ENCODE measurements around the gene ITIH5. TPM values are rescaled to one million over a fixed set of nuclear protein-coding genes. Genes with fewer than 3 reads are reported as not detected.

Gene ITIH5
- total and polyA plus RNA-seq, 5 experiments from 2014 or later = not detected

DNA sequence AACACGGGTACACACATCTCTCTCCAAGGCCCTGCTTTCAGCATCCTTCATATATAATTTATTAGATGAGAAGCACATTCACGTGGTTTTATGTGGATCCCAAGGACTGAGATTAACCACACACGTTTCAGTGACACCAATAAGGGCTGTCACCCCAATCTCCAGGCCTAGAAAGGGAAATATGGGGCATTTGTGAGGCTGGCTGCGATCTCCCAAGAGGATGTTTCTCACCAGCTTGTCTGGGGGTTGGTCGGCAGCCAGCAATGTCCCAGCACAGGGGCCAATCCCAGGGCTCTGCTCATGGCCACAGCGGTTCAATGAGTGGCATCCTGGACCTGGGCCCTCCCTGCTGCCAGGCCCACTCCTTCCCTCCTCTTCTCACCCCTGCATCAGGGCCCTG lies 115.5 kb downstream of the ITIH5 start:
- Mint-ChIP-seq H3K27me3 (peaks cover 0 to 6% (median 0%) of the 10 kb centered on the region in 5 donors), H3K4me3 (no peak overlapping the region), H3K9me3 (no peaks in the 10 kb centered on the region), H3K4me1 (no peaks in the 10 kb centered on the region), H3K27ac (no peak overlapping the region), H3K36me3 (no peaks in the 10 kb centered on the region)
- ATAC-seq = no peak
- no peak for DNase-seq
- POLR2A ChIA-PET = no interaction called here

GRCh38 chr10:7550013-7550412 lies 116.8 kb downstream of the ITIH5 start:
- Mint-ChIP-seq H3K4me1 (no peaks in the 10 kb centered on the region), H3K4me3 (no peak overlapping the region), H3K36me3 (no peaks in the 10 kb centered on the region), H3K27ac (no peak overlapping the region), H3K9me3 (no peaks in the 10 kb centered on the region), H3K27me3 (peaks cover 0 to 4% (median 0%) of the 10 kb centered on the region in 5 donors)
- no peak for ATAC-seq
- POLR2A ChIA-PET = no interaction called here
- no peak for DNase-seq

- POLR2A ChIA-PET = no interaction called here
- H3K4me3 Mint-ChIP-seq = no peak overlapping the region
- no peak overlapping the region for H3K27ac Mint-ChIP-seq
- H3K9me3 Mint-ChIP-seq = no peaks in the 10 kb centered on the region
- no peak for DNase-seq
- H3K27me3 Mint-ChIP-seq = peaks cover 0 to 3% (median 0%) of the 10 kb centered on the region in 5 donors
- H3K4me1 Mint-ChIP-seq = no peaks in the 10 kb centered on the region
- no peak for ATAC-seq
- H3K36me3 Mint-ChIP-seq = no peaks in the 10 kb centered on the region
Measured at GRCh38 chr10:7547829-7548228, 118.9 kb downstream of the ITIH5 start.

- POLR2A ChIA-PET = no interaction called here
Measured at GRCh38 chr10:7547206-7547605, 119.6 kb downstream of the ITIH5 start.

DNA sequence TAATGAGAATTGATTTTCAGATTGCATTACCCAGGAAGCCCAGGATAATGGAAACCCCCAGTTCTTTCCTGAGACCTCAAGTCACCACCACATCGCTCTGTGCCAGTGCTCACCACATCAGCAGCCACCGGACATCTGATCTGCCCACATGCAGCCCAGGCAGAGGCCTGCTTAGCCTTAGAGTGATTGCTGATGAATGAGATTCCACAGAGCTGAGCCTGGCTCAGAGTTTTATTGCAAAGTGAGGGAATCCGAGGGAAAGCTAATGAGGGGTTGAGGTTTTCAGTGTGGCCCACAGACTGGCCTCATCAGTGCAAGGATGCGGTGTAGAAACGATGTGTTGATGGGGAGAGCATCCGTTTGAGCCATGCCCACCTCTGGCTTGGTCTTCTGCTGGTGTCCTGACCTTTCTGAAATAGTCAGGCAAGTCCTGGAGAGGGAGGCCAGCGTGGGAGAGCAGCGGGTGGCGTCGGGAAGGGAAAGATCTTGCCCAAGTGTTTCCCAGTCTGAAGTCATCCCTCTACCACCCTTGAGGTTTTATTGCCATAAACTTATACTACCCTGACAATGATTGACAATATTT lies 120.3 kb downstream of the ITIH5 start:
- Mint-ChIP-seq H3K36me3 (no peaks in the 10 kb centered on the region), H3K4me1 (no peaks in the 10 kb centered on the region)
- no peak for DNase-seq

More at GRCh38 chr10:7547206-7547605, 119.6 kb downstream of the ITIH5 start:
- Mint-ChIP-seq H3K27me3 (no peaks in the 10 kb centered on the region), H3K9me3 (no peaks in the 10 kb centered on the region), H3K36me3 (no peaks in the 10 kb centered on the region), H3K4me3 (no peak overlapping the region), H3K4me1 (no peaks in the 10 kb centered on the region), H3K27ac (no peak overlapping the region)
- no peak for DNase-seq
- no peak for ATAC-seq

GRCh38 chr10:7545792-7546191 lies 121.0 kb downstream of the ITIH5 start:
- no peak for DNase-seq
- POLR2A ChIA-PET = no interaction called here
- Mint-ChIP-seq H3K4me3 (no peak overlapping the region), H3K27me3 (no peaks in the 10 kb centered on the region), H3K9me3 (no peaks in the 10 kb centered on the region), H3K27ac (no peak overlapping the region), H3K4me1 (no peaks in the 10 kb centered on the region), H3K36me3 (no peaks in the 10 kb centered on the region)
- ATAC-seq = no peak

More for the DNA sequence above, 120.3 kb downstream of the ITIH5 start:
- ATAC-seq = no peak
- POLR2A ChIA-PET = no interaction called here
- Mint-ChIP-seq H3K9me3 (no peaks in the 10 kb centered on the region), H3K4me3 (no peak overlapping the region), H3K27ac (no peak overlapping the region), H3K27me3 (no peaks in the 10 kb centered on the region)

GRCh38 chr10:7545261-7545660 lies 121.5 kb downstream of the ITIH5 start:
- Mint-ChIP-seq H3K36me3 (no peaks in the 10 kb centered on the region), H3K27me3 (no peaks in the 10 kb centered on the region), H3K27ac (no peak overlapping the region), H3K4me3 (no peak overlapping the region), H3K9me3 (no peaks in the 10 kb centered on the region), H3K4me1 (peaks cover 0 to 1% (median 0%) of the 10 kb centered on the region in 4 donors)
- no peak for ATAC-seq
- POLR2A ChIA-PET = no interaction called here
- DNase-seq = no peak

- POLR2A ChIA-PET = no interaction called here
- Mint-ChIP-seq H3K27me3 (no peaks in the 10 kb centered on the region), H3K36me3 (peaks cover 0 to 2% (median 0%) of the 10 kb centered on the region in 3 donors), H3K27ac (peak overlapping the region in 1 of 10 donors; percentile 3), H3K9me3 (peaks cover 0 to 3% (median 0%) of the 10 kb centered on the region in 9 donors), H3K4me1 (peaks cover 3 to 9% (median 6%) of the 10 kb centered on the region in 4 donors), H3K4me3 (no peak overlapping the region)
- DNase-seq = no peak
- ATAC-seq = no peak
Measured at GRCh38 chr10:7544203-7544602, 122.6 kb downstream of the ITIH5 start.

DNA sequence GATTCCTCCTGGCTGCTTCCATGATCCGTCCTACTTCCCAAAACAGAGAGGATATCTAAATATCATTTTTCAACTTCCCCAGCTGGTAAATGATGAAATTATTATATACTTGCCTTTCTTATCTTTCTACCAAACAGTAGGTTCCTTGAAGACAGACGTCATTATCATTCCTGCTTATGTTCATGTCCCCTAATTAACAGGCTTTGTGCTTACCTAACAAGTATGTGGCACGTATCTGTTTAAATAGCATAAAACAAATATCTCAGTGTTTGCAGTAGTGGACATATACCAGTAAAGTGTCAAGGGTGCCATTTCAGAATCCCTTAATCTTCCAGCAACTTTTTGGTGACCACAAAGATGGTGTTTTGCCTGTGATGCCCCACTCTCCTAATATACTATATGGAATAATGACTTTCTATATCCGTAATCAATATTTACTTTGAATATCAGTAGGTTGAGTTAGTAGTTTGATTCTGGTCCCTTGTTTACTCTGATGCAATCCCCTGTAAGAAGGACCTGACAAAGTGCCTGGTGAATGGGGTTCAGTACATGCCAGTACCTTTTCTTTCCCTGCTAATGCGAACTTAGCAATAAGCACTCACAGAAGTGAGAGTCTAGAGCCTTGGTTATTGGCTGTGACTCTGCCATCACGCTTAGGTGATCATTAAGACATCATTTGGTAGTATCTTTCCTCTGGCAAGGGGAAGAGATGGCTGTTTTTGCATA lies 124.4 kb downstream of the ITIH5 start:
- DNase-seq (no peak), ATAC-seq (no peak)
- Mint-ChIP-seq H3K27me3 (no peaks in the 10 kb centered on the region), H3K4me3 (no peak overlapping the region), H3K9me3 (peaks cover 0 to 17% (median 7%) of the 10 kb centered on the region in 9 donors), H3K27ac (no peak overlapping the region), H3K36me3 (peaks cover 0 to 17% (median 9%) of the 10 kb centered on the region in 3 donors), H3K4me1 (peaks cover 8 to 22% (median 14%) of the 10 kb centered on the region in 4 donors)
- POLR2A ChIA-PET = no interaction called here

- peaks cover 0 to 17% (median 7%) of the 10 kb centered on the region in 9 donors for H3K9me3 Mint-ChIP-seq
- H3K36me3 Mint-ChIP-seq = peaks cover 0 to 17% (median 9%) of the 10 kb centered on the region in 3 donors
- ATAC-seq (no peak), DNase-seq (no peak)
- H3K4me1 Mint-ChIP-seq = peaks cover 8 to 22% (median 14%) of the 10 kb centered on the region in 4 donors
- no peaks in the 10 kb centered on the region for H3K27me3 Mint-ChIP-seq
- POLR2A ChIA-PET = no interaction called here
- H3K4me3 Mint-ChIP-seq = no peak overlapping the region
- no peak overlapping the region for H3K27ac Mint-ChIP-seq
Measured at GRCh38 chr10:7541137-7542087, 125.4 kb downstream of the ITIH5 start.

DNA sequence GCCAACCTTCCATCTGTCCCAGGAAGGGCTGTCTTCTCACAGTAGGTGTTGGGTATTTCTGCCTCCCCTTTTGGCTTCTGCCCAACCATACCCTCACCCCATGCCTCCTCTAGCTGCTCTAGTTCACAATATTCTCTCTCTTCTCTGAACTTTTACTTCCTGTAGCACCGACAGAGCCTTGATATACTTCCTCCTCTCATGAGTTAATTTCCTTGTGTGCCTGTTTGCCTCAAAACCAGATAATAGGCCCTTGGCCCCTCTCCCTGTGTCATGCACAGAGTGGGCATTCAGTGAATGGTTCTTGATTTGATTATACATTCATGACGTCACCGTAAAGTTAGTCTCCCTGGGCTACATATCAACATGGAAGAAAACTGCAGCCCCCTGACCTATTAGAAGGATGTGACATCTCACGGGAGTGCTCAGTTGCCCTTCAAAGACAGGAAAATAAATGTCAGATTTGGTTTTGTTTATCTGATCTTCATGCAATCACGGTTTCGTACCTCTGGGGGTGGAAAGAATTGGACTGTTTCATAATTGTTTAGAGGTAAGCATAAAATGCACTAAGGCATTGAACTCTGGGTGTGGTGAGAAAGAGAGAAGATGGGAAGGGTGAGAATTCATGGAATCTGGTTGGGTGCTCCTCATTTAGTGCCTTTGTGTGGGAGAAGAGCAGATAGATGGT lies 127.7 kb downstream of the ITIH5 start:
- POLR2A ChIA-PET = no interaction called here
- Mint-ChIP-seq H3K27ac (peak overlapping the region; percentile 58 to 91 (median 76)), H3K4me3 (peak overlapping the region in 8 of 10 donors; percentile 0 to 45 (median 28)), H3K27me3 (peaks cover 0 to under 1% (median 0%) of the 10 kb centered on the region in 5 donors), H3K4me1 (peaks cover 8 to 22% (median 14%) of the 10 kb centered on the region in 4 donors), H3K9me3 (peaks cover 0 to 17% (median 7%) of the 10 kb centered on the region in 9 donors), H3K36me3 (peaks cover 0 to 17% (median 9%) of the 10 kb centered on the region in 3 donors)
- peak in 2 of 10 donors; percentile 8 to 22 for DNase-seq
- ATAC-seq = peak; percentile 61 to 65

DNA sequence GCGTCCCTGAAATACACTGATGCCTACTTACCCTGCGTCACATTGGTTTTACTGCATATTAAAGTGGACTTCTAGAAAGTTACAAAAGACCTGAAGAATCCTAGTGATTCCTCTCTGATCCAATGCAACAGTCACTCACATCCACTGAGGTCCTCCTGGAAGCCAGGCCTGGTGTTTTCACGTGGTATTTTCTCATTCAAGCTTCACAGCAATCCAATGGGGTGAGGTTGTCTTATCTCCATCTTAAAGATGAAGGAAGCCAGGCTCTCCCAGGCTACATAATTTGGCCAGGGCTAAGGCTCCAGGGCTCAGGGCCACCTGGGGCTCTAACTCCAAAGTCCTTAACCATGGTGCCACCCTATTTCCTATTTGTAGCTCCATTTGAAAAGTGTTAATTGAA lies 129.6 kb downstream of the ITIH5 start:
- peaks cover 0 to 17% (median 9%) of the 10 kb centered on the region in 3 donors for H3K36me3 Mint-ChIP-seq
- POLR2A ChIA-PET = no interaction called here
- H3K4me3 Mint-ChIP-seq = no peak overlapping the region
- H3K9me3 Mint-ChIP-seq = peaks cover 0 to 17% (median 7%) of the 10 kb centered on the region in 9 donors
- no peak overlapping the region for H3K27ac Mint-ChIP-seq
- H3K27me3 Mint-ChIP-seq = peaks cover 0 to 2% (median 0%) of the 10 kb centered on the region in 5 donors
- DNase-seq (no peak), ATAC-seq (no peak)
- H3K4me1 Mint-ChIP-seq = peaks cover 8 to 22% (median 14%) of the 10 kb centered on the region in 4 donors
